A673 (cell line): ENCODE measurements around the gene FAM171A2.

ENCODE experiments used
- EZH2 ChIP-seq: fragments of 200-600 bp; sonication (generic); IDR thresholded peaks from 2 replicates; pipeline ENCODE4 v1.6.1; 2017; ENCODE audit warnings: borderline replicate concordance, low read depth, mild to moderate bottlenecking, mixed read lengths, antibody characterized with exemption, low read length; ENCODE audit not compliant: poor library complexity, severe bottlenecking
- TF ChIP-seq, protein P1 (sequence below): fragments of 300-800, 200-600 bp; sonication (generic); conservative IDR thresholded peaks from 2 replicates; pipeline ENCODE4 v1.5.1; 2017; ENCODE audit warnings: low read depth, mild to moderate bottlenecking, antibody characterized with exemption, low read length, moderate library complexity, mixed read lengths

DNA sequence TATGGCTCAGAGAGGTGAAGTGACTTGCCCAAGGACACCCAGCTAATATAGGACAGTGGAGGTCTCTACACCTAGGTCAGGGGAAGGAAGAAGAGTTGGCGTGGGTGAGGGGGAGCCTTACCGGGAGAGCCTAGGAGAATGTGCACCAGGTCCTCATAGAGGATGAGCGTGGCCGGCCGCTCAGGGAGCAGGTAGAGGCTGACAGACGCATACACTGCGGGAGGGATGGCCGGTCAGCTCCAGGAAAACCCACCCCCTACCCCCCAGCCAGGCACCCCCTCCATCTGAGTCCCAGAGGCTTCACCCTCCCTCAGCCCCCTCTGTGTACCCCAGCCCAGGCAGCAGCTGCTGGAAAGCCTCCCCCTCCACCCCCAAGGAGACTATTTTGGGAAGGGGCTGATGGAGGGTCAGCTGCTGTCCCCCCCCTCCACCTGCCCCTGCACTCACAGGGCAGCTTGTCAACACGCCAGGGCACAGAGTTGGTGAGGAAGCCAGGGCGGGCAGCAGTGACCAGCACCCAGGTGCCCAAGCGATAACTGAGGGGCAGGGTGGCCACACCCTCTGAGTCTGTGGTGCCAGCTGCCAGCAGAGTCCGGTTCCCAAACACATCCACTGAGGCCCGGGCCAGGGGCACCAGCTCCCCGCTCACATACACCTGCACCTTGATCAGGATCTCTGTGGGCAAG is 4.1 kb downstream of the FAM171A2 start:
- TF ChIP-seq, protein P1, sequence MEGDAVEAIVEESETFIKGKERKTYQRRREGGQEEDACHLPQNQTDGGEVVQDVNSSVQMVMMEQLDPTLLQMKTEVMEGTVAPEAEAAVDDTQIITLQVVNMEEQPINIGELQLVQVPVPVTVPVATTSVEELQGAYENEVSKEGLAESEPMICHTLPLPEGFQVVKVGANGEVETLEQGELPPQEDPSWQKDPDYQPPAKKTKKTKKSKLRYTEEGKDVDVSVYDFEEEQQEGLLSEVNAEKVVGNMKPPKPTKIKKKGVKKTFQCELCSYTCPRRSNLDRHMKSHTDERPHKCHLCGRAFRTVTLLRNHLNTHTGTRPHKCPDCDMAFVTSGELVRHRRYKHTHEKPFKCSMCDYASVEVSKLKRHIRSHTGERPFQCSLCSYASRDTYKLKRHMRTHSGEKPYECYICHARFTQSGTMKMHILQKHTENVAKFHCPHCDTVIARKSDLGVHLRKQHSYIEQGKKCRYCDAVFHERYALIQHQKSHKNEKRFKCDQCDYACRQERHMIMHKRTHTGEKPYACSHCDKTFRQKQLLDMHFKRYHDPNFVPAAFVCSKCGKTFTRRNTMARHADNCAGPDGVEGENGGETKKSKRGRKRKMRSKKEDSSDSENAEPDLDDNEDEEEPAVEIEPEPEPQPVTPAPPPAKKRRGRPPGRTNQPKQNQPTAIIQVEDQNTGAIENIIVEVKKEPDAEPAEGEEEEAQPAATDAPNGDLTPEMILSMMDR: no peak
- no peak for TF ChIP-seq EZH2
